Measurements from ENCODE around the gene STOX1.
"Not testable (repeated sequence)": the region's sequence is repeated elsewhere in the genome, so short reads cannot be mapped to it uniquely, and the experiment has no call there.

STOX1 gene

GRCh38 chr10:68826764-68827591, at the start of gene STOX1:
Gene STOX1 (plus strand): TSS chr10:68827531. CDS start chr10:68827624, 93 bp downstream.
- peak; percentile 44 for DNase-seq

DNA sequence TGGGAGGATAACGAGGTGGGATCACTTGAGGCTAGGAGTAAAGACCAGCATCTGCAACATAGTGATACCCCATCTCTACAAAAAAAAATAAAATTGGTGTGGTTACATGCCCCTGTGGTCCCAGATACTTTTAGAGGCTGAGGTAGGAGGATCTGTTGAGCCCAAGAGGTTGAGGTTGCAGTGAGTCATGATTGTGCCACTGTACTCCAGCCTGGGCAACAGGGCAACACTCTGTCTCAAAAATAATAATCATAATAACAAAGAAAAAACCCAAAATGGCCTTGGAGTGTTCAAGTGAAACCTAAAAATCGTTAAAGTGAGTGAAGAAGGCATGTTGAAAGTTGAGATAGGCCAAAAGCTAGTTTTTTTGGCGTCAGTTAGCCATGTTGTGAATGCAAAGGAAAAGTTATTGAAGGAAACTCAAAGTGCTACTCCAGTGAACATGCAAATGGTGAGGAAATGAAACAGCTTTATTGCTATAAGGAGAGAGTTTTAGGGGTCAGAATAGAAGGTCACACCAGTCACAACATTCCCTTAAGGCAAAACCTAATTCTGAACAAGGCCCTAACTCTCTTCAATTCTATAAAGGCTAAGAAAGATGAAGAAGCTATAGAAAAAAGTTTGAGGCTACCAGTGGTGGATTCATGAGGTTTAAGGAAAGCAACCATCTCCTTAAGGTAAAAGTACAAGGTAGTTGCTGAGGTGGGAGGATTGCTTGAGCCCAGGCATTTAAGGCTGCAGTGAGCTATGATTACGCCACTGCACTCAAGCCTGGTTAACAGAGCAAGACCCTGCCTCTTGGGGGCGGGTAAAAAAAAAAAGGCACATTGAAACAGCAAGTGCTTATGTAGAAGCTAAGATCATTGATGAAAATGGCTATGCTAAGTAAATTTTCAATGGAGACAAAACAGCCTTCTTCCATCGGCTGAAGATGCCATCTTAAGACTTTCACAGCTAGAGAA, 45.4 kb upstream of the STOX1 start:
- no peak for DNase-seq

DNA sequence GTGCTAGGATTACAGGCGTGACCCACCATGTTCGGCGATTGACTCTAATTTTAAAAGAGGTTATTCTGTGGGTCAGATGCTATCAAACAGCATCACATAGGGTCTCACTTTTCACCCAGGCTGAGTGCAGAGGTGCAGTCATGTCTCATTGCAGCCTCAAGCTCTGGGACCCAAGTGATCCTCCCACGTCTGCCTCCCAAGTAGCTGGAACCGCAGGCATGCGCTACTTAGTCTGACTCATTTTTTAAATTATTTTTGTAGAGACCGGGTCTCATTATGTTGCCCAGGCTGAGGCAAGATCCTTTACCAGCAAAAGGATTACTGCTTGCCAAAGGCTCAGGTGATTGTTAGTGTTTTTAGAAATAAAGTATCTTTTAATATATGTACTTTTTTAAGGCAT, 42.9 kb upstream of the STOX1 start:
- no peak for DNase-seq

GRCh38 chr10:68787813-68788212, 39.5 kb upstream of the STOX1 start:
- DNase-seq = no peak

GRCh38 chr10:68790476-68790875, 36.9 kb upstream of the STOX1 start:
- no peak for DNase-seq

DNA sequence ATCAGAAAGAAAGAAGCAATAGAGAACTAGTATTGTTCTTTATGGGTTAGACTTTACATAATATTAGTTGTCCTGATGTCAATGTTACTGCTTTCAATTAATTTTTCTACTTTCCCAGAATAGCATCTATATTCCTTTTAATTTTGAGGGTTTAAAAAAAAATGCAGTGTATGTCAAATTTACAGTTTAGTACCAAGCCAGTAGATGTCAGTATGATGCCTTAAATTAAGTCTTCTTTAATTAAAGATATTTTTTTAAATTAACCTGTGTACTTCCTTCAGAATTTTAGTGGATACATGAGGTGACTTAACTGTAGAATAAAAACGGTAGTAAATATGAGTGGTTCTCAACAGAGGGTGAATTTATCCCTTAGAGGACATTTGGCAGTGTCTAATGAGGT, 35.2 kb upstream of the STOX1 start:
- no peak for DNase-seq

DNA sequence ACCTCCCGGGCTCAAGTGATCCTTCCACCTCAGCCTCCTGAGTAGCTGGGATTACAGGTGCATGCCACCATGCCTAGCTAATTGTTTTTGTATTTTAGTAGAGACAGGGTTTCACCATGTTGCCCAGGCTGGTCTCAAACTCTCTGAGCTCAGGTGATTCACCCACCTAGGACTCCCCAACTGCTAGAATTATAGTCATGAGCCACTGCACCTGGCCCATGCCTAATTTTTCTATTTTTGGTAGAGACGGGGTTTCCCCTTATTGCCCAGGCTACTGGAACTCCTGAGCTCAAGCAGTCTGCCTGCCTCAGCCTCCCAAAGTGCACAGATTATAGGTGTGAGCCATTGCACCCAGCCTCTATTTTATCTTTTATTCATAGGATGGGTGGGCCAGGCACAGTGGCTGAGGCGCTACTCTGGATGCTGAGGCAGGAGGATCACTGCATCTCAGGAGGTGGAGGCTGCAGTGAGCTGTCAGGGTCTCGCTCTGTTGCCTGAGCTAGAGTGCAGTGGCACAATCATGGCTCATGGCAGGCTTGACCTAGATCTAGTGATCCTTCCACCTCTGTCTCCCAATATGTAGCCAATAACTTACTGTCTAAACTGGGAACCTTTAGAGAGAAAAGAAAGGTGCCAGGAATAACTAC, 31.3 kb upstream of the STOX1 start:
- no peak for DNase-seq

- no peak for DNase-seq
Measured at GRCh38 chr10:68796605-68797004, 30.7 kb upstream of the STOX1 start.

GRCh38 chr10:68800211-68800610, 27.1 kb upstream of the STOX1 start:
- DNase-seq = no peak

DNA sequence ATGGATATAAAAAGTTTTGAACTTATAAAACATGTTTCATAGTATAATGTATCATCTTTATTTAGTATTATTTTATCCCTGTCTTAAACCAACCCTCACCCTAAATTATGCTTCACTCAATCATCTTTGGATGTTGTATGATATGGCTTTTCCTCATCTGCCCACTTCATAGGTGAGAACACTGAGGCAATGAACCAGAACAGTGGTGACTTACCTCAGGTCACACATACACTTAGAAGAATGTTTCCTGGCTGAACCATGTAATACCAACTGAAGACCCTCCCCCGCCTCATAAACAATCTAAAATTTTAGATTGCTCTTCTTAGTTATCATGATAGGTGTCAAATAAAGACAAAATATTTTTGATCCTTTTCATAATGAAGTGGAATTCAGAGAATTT, 22.6 kb upstream of the STOX1 start:
- no peak for DNase-seq

DNA sequence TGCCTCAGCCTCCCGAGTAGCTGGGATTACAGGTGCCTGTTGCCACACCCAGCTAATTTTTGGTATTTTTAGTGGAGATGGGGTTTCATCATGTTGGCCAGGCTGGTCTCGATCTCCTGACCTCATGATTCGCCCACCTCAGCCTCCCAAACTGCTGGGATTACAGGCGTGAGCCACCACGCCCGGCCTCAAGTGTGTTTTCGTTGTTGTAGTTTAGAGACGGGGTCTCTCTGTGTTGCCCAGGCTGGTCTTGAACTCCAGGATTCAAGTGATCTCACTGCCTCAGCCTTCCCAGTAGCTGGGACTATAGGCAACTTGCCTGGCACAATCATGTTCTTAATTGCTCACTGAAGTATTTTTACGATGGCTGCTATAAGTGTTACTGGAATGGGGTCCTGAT, 16.5 kb upstream of the STOX1 start:
- DNase-seq = not testable (repeated sequence)

DNA sequence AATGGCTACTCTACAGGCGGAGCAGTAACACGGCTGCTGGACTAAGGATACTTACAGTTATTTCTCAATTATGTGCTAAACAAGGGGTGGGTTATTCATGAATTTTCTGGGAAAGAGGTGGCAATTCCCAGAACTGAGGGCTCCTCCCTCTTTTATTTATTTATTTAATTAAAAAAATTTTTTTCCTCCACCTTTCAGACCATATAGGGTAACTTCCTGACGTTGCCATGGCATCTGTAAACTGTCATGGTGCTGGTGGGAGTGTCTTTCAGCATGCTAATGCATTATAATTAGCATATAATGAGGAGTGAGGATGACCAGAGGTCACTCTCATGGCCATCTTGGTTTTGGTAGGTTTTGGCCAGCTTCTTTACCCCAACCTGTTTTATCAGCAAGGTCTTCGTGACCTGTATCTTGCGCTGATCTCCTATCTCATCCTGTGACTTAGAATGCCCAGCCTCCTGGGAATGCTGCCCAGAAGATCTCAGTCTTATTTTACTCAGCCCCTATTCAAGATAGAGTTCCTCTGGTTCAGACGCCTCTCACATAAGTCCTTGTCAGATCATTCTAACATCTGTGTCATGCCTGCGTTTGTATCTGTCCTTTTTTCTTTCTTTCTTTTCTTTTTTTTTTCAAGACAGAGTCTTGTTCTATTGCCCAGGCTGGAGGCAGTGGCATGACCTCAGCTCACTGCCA, 15.9 kb upstream of the STOX1 start:
- DNase-seq = no peak

- DNase-seq = no peak
Measured at GRCh38 chr10:68812420-68812819, 14.9 kb upstream of the STOX1 start.

DNA sequence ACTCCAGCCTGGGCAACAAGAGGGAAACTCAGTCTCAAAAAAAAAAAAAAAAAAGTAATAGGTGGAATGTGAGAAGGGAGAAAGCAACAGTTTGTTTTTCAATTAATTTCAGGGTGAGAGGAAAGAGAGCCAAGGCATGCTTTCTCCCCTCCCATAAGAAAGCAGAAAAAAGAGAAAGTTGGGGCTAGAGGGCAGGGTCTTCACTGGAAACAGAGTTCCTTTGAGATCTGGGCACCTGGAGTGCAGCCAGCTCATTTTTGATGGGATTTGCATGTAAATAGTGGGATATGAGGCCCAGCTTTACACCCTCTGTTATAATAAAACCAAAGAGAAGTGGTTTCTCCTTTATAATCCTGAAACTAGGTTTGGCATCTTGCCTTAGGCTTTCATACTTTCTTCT, 13.8 kb upstream of the STOX1 start:
- DNase-seq = no peak

GRCh38 chr10:68816796-68817412, 10.4 kb upstream of the STOX1 start:
- DNase-seq = no peak

GRCh38 chr10:68820359-68820758, 7.0 kb upstream of the STOX1 start:
- not testable (repeated sequence) for DNase-seq

DNA sequence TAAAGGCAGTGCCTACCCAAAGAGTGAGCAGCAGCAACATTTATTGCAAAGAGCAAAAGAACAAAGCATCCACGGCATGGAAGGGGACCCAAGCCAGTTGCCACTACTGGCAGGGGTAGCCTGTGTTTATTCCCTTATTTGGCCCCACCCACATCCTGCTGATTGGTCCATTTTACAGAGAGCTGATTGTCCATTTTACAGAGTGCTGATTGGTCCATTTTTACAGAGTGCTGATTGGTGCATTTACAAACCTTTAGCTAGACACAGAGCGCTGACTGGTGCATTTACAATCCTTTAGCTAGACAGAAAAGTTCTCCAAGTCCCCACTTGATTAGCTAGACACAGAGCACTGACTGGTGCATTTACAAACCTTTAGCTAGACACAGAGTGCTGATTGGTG, 4.7 kb upstream of the STOX1 start:
- DNase-seq = not testable (repeated sequence)

DNA sequence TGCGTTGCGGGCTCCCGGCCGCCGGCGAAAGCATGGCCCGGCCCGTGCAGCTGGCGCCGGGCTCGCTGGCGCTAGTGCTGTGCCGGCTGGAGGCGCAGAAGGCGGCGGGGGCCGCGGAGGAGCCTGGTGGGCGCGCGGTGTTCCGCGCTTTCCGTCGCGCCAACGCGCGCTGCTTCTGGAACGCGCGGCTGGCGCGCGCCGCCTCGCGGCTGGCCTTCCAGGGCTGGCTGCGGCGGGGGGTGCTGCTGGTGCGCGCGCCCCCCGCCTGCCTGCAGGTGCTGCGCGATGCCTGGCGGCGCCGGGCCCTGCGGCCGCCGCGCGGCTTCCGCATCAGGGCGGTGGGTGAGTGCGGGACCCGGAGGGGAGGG, 245 bp downstream of the STOX1 start:
- DNase-seq = not testable (repeated sequence)

GRCh38 chr10:68828083-68828601, 811 bp downstream of the STOX1 start:
- DNase-seq = peak; percentile 4

- no peak for DNase-seq
Measured at GRCh38 chr10:68828833-68829232, 1.5 kb downstream of the STOX1 start.

GRCh38 chr10:68829521-68829920, 2.2 kb downstream of the STOX1 start:
- DNase-seq = no peak

DNA sequence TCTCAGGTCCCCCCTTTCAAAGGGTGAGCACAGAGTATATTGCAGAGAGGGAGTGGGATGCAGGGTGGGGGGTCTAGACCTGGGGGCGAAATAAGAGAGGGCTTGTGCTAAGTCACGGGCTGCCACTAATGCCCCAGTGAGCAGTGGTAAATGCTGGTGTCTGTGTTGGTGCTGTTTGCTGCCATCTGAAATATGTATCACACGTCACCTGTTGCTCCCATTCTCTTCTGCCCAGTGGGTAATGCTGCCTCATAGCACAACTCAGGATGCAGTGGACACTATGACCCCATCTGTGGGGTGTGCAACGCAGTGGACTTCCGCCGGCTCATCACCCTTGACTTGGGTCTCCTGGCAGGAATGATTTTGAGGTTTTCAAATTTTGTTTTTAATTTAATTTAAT, 2.6 kb downstream of the STOX1 start:
- no peak for DNase-seq
